Esophagus muscularis mucosa (tissue), 3 donors: Measurements from ENCODE around the gene EXOC3L4.

Experiments
- POLR2A ChIP-seq: fragments of 450-650 bp; IDR thresholded peaks from one replicate; pipeline ENCODE4 v1.6.1; 2017; ENCODE audit warnings: antibody characterized with exemption, moderate library complexity, mild to moderate bottlenecking, low read depth
- POLR2AphosphoS5 ChIP-seq, 2 donors: sonication (generic); formaldehyde crosslinking; IDR thresholded peaks; one replicate each; pipeline ENCODE4 v1.6.1; 2017; ENCODE audit warnings: antibody characterized with exemption in 2 of 2
- TF ChIP-seq, protein P1 (sequence below), 3 experiments: fragments of 200-600 bp in 2 of 3; fragments of 450-650 bp in 1 of 3; sonication (generic) in 2 of 3; IDR thresholded peaks; one replicate each; pipeline ENCODE4 v1.5.1; 2017 to 2019; ENCODE audit warnings: antibody characterized with exemption in 3 of 3, mild to moderate bottlenecking in 2 of 3, moderate library complexity in 1 of 3

DNA sequence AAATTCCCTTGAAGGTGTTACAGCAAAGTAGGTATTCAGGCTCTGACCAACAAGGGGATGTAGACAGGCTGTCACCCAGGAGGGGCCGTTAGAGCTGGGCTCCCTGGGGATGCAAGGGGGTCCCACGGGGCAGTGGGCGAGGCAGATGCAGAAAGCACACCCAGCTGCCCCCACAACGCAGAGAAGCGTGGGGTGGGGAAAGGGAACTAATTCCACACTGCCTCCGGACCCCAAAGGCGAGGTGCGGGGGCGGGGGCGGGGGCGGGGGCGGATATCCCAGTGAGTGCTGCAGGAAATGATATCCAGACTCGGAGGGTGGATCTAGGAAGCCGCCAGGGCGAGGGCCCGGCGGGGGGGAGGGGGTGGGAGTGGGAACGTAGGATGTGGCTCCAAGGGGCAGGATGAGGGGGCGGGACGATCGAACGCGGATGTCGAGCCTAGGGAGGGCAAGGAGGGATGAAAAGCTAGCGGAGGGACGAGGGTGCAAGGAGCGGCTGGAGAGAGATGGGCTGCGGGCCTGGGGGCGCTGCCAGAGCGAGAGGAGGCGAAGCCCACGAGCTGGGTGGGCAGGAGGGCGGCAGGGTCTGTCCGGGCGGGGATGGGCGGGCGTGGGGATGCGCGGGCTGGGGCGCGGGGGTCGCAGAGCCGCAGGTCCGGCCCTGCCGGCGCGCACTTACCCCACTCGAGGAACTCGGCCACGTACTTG lies 38.0 kb upstream of the EXOC3L4 start:
- TF ChIP-seq POLR2AphosphoS5 (IDR thresholded peaks at IDR 0.05) (no peak), POLR2A (no peak)
- TF ChIP-seq, protein P1, sequence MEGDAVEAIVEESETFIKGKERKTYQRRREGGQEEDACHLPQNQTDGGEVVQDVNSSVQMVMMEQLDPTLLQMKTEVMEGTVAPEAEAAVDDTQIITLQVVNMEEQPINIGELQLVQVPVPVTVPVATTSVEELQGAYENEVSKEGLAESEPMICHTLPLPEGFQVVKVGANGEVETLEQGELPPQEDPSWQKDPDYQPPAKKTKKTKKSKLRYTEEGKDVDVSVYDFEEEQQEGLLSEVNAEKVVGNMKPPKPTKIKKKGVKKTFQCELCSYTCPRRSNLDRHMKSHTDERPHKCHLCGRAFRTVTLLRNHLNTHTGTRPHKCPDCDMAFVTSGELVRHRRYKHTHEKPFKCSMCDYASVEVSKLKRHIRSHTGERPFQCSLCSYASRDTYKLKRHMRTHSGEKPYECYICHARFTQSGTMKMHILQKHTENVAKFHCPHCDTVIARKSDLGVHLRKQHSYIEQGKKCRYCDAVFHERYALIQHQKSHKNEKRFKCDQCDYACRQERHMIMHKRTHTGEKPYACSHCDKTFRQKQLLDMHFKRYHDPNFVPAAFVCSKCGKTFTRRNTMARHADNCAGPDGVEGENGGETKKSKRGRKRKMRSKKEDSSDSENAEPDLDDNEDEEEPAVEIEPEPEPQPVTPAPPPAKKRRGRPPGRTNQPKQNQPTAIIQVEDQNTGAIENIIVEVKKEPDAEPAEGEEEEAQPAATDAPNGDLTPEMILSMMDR (IDR thresholded peaks at IDR 0.05): no peak
